Adrenal gland (tissue), 12 donors: ENCODE measurements around the gene SH3BP2. TPM values are rescaled to one million over a fixed set of nuclear protein-coding genes. Genes with fewer than 3 reads are reported as not detected.

Experiments
- DNase-seq, 7 donors: peaks; one replicate each; pipeline ENCODE4 v3.0.0-alpha.2; 2019 to 2020
- H3K27ac ChIP-seq, 5 donors: fragments of 200-600 bp; sonication (generic) in 4 of 5; 1 replicate in 3 of 5; 2 replicates in 2 of 5; pipeline versions ENCODE4 v1.5.1 to v1.8.0; 2016 to 2020; ENCODE audit warnings: mild to moderate bottlenecking in 1 of 5
- H3K27me3 ChIP-seq: fragments of 200-600 bp; 2 replicates; pipeline ENCODE4 v1.8.0; 2021
- H3K36me3 ChIP-seq, 2 donors: fragments of 200-600 bp; replicated peaks in 1 of 2; 1 replicate in 1 of 2; 2 replicates in 1 of 2; pipeline versions ENCODE4 v1.5.1 to v1.8.0; 2018 to 2022
- H3K4me1 ChIP-seq, 2 donors: fragments of 200-600 bp; replicated peaks in 1 of 2; 1 replicate in 1 of 2; 2 replicates in 1 of 2; pipeline versions ENCODE4 v1.5.1 to v1.8.0; 2018 to 2021
- H3K4me3 ChIP-seq, 4 donors: fragments of 200-600 bp; sonication (generic) in 3 of 4; one replicate each; pipeline ENCODE4 v1.5.1; 2016 to 2018
- H3K9me3 ChIP-seq, 3 donors: fragments of 200-600 bp; sonication (generic) in 1 of 3; replicated peaks in 1 of 3; 1 replicate in 2 of 3; 2 replicates in 1 of 3; pipeline versions ENCODE4 v1.5.1 to v1.8.0; 2016 to 2021
- CTCF ChIP-seq, 6 experiments: fragments of 450-650 bp in 4 of 6; fragments of 200-600 bp in 2 of 6; sonication (generic) in 1 of 6; IDR thresholded peaks; 1 replicate in 5 of 6; 2 replicates in 1 of 6; pipeline versions ENCODE4 v1.5.1 to v1.8.0; 2016 to 2021; ENCODE audit warnings: antibody characterized with exemption in 6 of 6, mild to moderate bottlenecking in 2 of 6, moderate library complexity in 1 of 6
- POLR2A ChIP-seq, 2 donors: fragments of 450-650 bp; IDR thresholded peaks; one replicate each; pipeline ENCODE4 v1.6.1; 2017; ENCODE audit warnings: antibody characterized with exemption in 2 of 2, mild to moderate bottlenecking in 2 of 2, moderate library complexity in 1 of 2
- WGBS, 4 donors: extraction: QIAGEN DNeasy Blood & Tissue Kit in 2 of 4; methylation state at CpG; one replicate each; pipeline versions ENCODE4 v1.1.5 to v1.1.7; 2013 to 2017; 5-methylcytosine and 5-hydroxymethylcytosine counted together
- intact Hi-C, 2 donors: fragments of 100-400 bp; cut with DNase I; formaldehyde crosslinking; loops; one replicate each; pipeline versions ENCODE4 v1.14.1 to v1.15.0; 2022 to 2023
- polyA plus RNA-seq, 3 donors: library from polyadenylated mRNA; stranded (reverse); fragments of 200-250 nt in 2 of 3; fragments of 350-450 nt in 1 of 3; fragmentation: Illumina TruSeq in 1 of 3; extraction: RNeasy Lipid Tissue Mini Kit (QIAGEN cat#74804) in 1 of 3; gene quantifications; one replicate each; pipeline ENCODE4 v1.2.3, GENCODE V29; 2013 to 2014
- total RNA-seq, 9 donors: library from RNA; depleted of rRNA in 4 of 9; stranded (reverse); fragments of >200 nt in 4 of 9; fragments of 120-200 nt in 1 of 9; fragmentation: NEBNext Ultra II Directional in 1 of 9; extraction: Animal tissue kit (Norgen Biotek cat#: 25700) in 1 of 9; gene quantifications; one replicate each; pipeline versions ENCODE4 v1.1.0 to v1.2.4, GENCODE V29; 2013 to 2023
- donor health status: healthy with polysubstance abuse.
- donor health status: Bipolar disorder and iron deficiency.
- donor health status: DM: yes; HTN: yes; CAD: no.
- donor health status: DM: no; HTN: no; CAD: no.
- donor health status: DM: no; HTN: no; CAD: no.
- donor health status: DM: yes; HTN: yes; CAD: no.

SH3BP2 gene
- total and polyA plus RNA-seq, 12 donors: 7.7 to 160 (median 36.3) TPM

- Histone ChIP-seq H3K36me3 (peaks cover 0 to 16% of the 10 kb centered on the region in 2 donors), H3K9me3 (no peaks in the 10 kb centered on the region), H3K27ac (no peak overlapping the region), H3K27me3 (no peaks in the 10 kb centered on the region), H3K4me3 (no peak overlapping the region), H3K4me1 (peaks cover 18 to 20% of the 10 kb centered on the region in 2 donors)
- intact Hi-C loops: no loop called here
- WGBS, 4 donors: 85 to 94% (median 86%) methylated on average over 16 to 19 of the region's 19 CpGs
- TF ChIP-seq POLR2A (IDR thresholded peaks at IDR 0.05): no peak
- TF ChIP-seq CTCF (IDR thresholded peaks at IDR 0.05): no peak
- no peak for DNase-seq
Observed at GRCh38 chr4:2750719-2751605, 41.9 kb upstream of the SH3BP2 start.

- H3K4me1 ChIP-seq: peaks cover 8 to 10% of the 10 kb centered on the region in 2 donors
- H3K36me3 ChIP-seq: no peaks in the 10 kb centered on the region
- 84 to 100% (median 96%) methylated on average over 1 to 4 of the region's 4 CpGs for WGBS, 4 donors
- TF ChIP-seq POLR2A (IDR thresholded peaks at IDR 0.05): no peak
- TF ChIP-seq CTCF (IDR thresholded peaks at IDR 0.05): no peak
- no peaks in the 10 kb centered on the region for H3K27me3 ChIP-seq
- H3K4me3 ChIP-seq: no peak overlapping the region
- no peak for DNase-seq
- no peaks in the 10 kb centered on the region for H3K9me3 ChIP-seq
- H3K27ac ChIP-seq: no peak overlapping the region
- intact Hi-C loops: no loop called here
Observed at GRCh38 chr4:2753436-2753835, 39.4 kb upstream of the SH3BP2 start.

- Histone ChIP-seq H3K4me3 (peak overlapping the region; percentile 25 to 78 (median 63)), H3K27me3 (no peaks in the 10 kb centered on the region), H3K4me1 (peaks cover 8 to 10% of the 10 kb centered on the region in 2 donors), H3K36me3 (no peaks in the 10 kb centered on the region), H3K9me3 (no peaks in the 10 kb centered on the region), H3K27ac (peak overlapping the region in 1 of 5 donors; percentile 91)
- no peak for DNase-seq
- no peak for TF ChIP-seq CTCF (IDR thresholded peaks at IDR 0.05)
- no peak for TF ChIP-seq POLR2A (IDR thresholded peaks at IDR 0.05)
- intact Hi-C loops: no loop called here
- WGBS, 4 donors: 58 to 63% (median 60%) methylated on average over 21 to 23 of the region's 23 CpGs
Observed at GRCh38 chr4:2754848-2755819, 37.8 kb upstream of the SH3BP2 start.
